WTC11 (cell line): Measurements from ENCODE around the gene CDC73.

Experiments
- ATF1 ChIP-seq: sonication (generic); formaldehyde crosslinking; IDR thresholded peaks from 2 replicates; pipeline ENCODE4 v1.8.1; 2023; ENCODE audit warnings: mild to moderate bottlenecking, moderate library complexity, missing genetic modification reagents
- FOXP1 ChIP-seq: sonication (generic); formaldehyde crosslinking; IDR thresholded peaks from 2 replicates; pipeline ENCODE4 v1.8.0; 2022; ENCODE audit warnings: missing genetic modification reagents, mild to moderate bottlenecking, moderate library complexity, borderline replicate concordance
- NFYB ChIP-seq: sonication (generic); formaldehyde crosslinking; conservative IDR thresholded peaks from 2 replicates; pipeline ENCODE4 v1.8.0; 2022; ENCODE audit warnings: low read depth, missing genetic modification reagents
- NR2C2 ChIP-seq: sonication (generic); formaldehyde crosslinking; IDR thresholded peaks from 2 replicates; pipeline ENCODE4 v1.8.0; 2022; ENCODE audit warnings: mild to moderate bottlenecking, missing genetic modification reagents
- PRRX2 ChIP-seq: fragments of 250-450 bp; sonication (Bioruptor Pico); IDR thresholded peaks from 2 replicates; pipeline ENCODE4 v1.8.0; 2021; ENCODE audit warnings: mild to moderate bottlenecking
- TCF7 ChIP-seq: sonication (generic); formaldehyde crosslinking; IDR thresholded peaks from 2 replicates; pipeline ENCODE4 v1.8.0; 2022; ENCODE audit warnings: mild to moderate bottlenecking, low read depth, missing genetic modification reagents, moderate library complexity
- TF ChIP-seq, protein P1 (sequence below): sonication (generic); formaldehyde crosslinking; IDR thresholded peaks from 2 replicates; pipeline ENCODE4 v1.8.1; 2022; ENCODE audit warnings: missing genetic modification reagents, borderline replicate concordance
- TF ChIP-seq, protein P2 (sequence below): fragments of 200-600 bp; IDR thresholded peaks from 2 replicates; pipeline ENCODE4 v1.8.0; 2022; ENCODE audit warnings: antibody characterized with exemption
- TF ChIP-seq, protein P3 (sequence below): sonication (generic); formaldehyde crosslinking; IDR thresholded peaks from 2 replicates; pipeline ENCODE4 v1.8.0; 2022; ENCODE audit warnings: mild to moderate bottlenecking, missing genetic modification reagents
- TF ChIP-seq, protein P4 (sequence below): fragments of 250-450 bp; sonication (Bioruptor Pico); IDR thresholded peaks from 2 replicates; pipeline ENCODE4 v1.9.0; 2021; ENCODE audit warnings: moderate library complexity, mild to moderate bottlenecking, inconsistent platforms, borderline replicate concordance
- TF ChIP-seq, protein P5 (sequence below): sonication (generic); formaldehyde crosslinking; IDR thresholded peaks from 2 replicates; pipeline ENCODE4 v1.8.1; 2022; ENCODE audit warnings: low read depth, missing genetic modification reagents, borderline replicate concordance
- TF ChIP-seq, protein P6 (sequence below): sonication (generic); formaldehyde crosslinking; IDR thresholded peaks from 2 replicates; pipeline ENCODE4 v1.8.1; 2022; ENCODE audit warnings: mild to moderate bottlenecking, missing genetic modification reagents, moderate library complexity, borderline replicate concordance

DNA sequence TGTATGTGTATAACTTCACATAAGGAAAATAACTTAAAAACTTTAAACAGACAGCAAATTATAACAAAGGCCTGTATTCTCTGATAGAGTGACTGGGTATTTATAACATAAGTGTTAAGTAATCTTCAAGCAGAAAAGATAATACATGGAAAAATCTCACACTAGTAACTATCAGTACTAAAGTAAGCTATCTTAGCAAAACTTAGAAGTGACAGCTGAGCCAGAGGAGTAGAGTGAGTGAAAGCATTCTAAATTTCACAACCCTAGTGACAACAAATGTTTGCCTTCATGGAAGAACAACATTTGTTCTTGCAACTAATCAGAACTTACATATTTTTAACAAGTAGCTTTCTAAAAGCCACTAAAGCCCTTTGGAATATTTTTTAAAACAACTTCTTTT is 139.1 kb downstream of the CDC73 start:
- TF ChIP-seq, protein P1, sequence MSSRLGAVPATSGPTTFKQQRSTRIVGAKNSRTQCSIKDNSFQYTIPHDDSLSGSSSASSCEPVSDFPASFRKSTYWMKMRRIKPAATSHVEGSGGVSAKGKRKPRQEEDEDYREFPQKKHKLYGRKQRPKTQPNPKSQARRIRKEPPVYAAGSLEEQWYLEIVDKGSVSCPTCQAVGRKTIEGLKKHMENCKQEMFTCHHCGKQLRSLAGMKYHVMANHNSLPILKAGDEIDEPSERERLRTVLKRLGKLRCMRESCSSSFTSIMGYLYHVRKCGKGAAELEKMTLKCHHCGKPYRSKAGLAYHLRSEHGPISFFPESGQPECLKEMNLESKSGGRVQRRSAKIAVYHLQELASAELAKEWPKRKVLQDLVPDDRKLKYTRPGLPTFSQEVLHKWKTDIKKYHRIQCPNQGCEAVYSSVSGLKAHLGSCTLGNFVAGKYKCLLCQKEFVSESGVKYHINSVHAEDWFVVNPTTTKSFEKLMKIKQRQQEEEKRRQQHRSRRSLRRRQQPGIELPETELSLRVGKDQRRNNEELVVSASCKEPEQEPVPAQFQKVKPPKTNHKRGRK (CRISPR knock-in tag), result no peak
- TF ChIP-seq TCF7 (CRISPR knock-in tag) (no peak), NFYB (CRISPR knock-in tag) (no peak), FOXP1 (CRISPR knock-in tag) (no peak), NR2C2 (CRISPR knock-in tag) (no peak), PRRX2 (CRISPR knock-in tag) (no peak), ATF1 (CRISPR knock-in tag) (no peak)
- TF ChIP-seq, protein P2, sequence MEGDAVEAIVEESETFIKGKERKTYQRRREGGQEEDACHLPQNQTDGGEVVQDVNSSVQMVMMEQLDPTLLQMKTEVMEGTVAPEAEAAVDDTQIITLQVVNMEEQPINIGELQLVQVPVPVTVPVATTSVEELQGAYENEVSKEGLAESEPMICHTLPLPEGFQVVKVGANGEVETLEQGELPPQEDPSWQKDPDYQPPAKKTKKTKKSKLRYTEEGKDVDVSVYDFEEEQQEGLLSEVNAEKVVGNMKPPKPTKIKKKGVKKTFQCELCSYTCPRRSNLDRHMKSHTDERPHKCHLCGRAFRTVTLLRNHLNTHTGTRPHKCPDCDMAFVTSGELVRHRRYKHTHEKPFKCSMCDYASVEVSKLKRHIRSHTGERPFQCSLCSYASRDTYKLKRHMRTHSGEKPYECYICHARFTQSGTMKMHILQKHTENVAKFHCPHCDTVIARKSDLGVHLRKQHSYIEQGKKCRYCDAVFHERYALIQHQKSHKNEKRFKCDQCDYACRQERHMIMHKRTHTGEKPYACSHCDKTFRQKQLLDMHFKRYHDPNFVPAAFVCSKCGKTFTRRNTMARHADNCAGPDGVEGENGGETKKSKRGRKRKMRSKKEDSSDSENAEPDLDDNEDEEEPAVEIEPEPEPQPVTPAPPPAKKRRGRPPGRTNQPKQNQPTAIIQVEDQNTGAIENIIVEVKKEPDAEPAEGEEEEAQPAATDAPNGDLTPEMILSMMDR, result no peak
- TF ChIP-seq, protein P3, sequence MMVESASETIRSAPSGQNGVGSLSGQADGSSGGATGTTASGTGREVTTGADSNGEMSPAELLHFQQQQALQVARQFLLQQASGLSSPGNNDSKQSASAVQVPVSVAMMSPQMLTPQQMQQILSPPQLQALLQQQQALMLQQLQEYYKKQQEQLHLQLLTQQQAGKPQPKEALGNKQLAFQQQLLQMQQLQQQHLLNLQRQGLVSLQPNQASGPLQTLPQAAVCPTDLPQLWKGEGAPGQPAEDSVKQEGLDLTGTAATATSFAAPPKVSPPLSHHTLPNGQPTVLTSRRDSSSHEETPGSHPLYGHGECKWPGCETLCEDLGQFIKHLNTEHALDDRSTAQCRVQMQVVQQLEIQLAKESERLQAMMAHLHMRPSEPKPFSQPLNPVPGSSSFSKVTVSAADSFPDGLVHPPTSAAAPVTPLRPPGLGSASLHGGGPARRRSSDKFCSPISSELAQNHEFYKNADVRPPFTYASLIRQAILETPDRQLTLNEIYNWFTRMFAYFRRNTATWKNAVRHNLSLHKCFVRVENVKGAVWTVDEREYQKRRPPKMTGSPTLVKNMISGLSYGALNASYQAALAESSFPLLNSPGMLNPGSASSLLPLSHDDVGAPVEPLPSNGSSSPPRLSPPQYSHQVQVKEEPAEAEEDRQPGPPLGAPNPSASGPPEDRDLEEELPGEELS, result no peak
- TF ChIP-seq, protein P4, sequence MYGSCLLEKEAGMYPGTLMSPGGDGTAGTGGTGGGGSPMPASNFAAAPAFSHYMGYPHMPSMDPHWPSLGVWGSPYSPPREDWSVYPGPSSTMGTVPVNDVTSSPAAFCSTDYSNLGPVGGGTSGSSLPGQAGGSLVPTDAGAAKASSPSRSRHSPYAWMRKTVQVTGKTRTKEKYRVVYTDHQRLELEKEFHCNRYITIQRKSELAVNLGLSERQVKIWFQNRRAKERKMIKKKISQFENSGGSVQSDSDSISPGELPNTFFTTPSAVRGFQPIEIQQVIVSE (CRISPR knock-in tag), result no peak
- TF ChIP-seq, protein P5, sequence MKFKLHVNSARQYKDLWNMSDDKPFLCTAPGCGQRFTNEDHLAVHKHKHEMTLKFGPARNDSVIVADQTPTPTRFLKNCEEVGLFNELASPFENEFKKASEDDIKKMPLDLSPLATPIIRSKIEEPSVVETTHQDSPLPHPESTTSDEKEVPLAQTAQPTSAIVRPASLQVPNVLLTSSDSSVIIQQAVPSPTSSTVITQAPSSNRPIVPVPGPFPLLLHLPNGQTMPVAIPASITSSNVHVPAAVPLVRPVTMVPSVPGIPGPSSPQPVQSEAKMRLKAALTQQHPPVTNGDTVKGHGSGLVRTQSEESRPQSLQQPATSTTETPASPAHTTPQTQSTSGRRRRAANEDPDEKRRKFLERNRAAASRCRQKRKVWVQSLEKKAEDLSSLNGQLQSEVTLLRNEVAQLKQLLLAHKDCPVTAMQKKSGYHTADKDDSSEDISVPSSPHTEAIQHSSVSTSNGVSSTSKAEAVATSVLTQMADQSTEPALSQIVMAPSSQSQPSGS (CRISPR knock-in tag), result no peak
- TF ChIP-seq, protein P6, sequence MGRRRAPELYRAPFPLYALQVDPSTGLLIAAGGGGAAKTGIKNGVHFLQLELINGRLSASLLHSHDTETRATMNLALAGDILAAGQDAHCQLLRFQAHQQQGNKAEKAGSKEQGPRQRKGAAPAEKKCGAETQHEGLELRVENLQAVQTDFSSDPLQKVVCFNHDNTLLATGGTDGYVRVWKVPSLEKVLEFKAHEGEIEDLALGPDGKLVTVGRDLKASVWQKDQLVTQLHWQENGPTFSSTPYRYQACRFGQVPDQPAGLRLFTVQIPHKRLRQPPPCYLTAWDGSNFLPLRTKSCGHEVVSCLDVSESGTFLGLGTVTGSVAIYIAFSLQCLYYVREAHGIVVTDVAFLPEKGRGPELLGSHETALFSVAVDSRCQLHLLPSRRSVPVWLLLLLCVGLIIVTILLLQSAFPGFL, result no peak
